Measurements from ENCODE around the gene DCC. TPM values are rescaled to one million over a fixed set of nuclear protein-coding genes. Genes with fewer than 3 reads are reported as not detected.
"Not testable (repeated sequence)": the region's sequence is repeated elsewhere in the genome, so short reads cannot be mapped to it uniquely, and the experiment has no call there.

The DCC gene
- total RNA-seq, 2 donors from 2014 or later = not detected

DNA sequence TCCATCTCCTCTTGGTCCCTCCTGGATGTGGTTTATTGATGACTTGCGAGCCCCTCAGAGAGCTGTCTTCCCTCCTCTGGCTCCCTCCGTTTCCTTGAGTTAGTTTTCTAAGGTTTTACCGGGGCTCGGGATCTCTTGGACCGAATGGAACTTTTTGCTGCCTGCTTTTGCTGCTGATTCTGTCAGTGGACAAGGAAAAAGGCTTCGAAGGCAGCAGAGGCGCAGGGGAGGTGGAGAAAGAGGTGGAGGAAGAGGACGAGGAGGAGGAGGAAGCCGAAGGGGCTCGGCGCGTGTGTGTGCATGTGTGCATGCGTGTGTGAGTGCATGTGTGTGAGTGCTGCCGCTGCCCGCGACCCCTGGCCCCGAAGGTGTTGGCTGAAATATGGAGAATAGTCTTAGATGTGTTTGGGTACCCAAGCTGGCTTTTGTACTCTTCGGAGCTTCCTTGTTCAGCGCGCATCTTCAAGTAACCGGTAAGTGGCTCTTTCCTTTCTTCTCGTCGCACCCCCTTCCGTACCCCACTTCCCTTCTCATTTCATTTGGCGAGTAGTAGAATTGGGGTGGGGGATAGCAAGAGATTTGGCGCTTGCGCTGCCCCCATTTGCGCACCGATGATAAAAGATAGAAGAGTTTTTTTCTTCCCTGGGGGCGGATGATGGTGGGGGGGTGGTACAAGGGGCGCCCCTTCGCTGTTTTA, 557 bp downstream of the DCC start:
- DNase-seq (ENCODE audit: low spot score) (no peak), ATAC-seq (no peak)
- Mint-ChIP-seq H3K27ac (no peak overlapping the region), H3K27me3 (peaks cover 21 to 24% of the 10 kb centered on the region in 2 donors), H3K9me3 (peaks cover 12% of the 10 kb centered on the region), H3K36me3 (peaks cover 12% of the 10 kb centered on the region), H3K4me3 (no peak overlapping the region), H3K4me1 (ENCODE audit: low read depth in 2 of 2) (no peaks in the 10 kb centered on the region)

DNA sequence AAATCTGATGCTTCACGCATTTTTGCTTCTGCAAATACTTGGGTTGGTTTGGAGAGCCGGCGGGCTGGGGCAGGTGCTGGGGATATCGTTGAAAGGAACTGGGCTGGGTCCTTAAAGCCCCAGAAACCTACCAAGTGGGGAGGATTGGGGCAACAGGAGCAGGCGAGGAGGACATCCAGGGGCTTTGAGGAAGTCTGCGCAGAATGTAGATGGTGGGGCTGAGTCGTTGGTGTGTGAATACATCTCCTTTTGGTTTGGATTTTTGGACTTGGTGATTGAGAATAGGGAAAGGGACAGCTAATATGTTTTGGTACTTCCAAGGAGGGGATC, 1.1 kb downstream of the DCC start:
- peaks cover 21 to 24% of the 10 kb centered on the region in 2 donors for H3K27me3 Mint-ChIP-seq
- DNase-seq (ENCODE audit: low spot score) (no peak), ATAC-seq (no peak)
- H3K4me3 Mint-ChIP-seq = no peak overlapping the region
- H3K36me3 Mint-ChIP-seq = peaks cover 12% of the 10 kb centered on the region
- H3K4me1 Mint-ChIP-seq (ENCODE audit: low read depth in 2 of 2) = no peaks in the 10 kb centered on the region
- no peak overlapping the region for H3K27ac Mint-ChIP-seq
- H3K9me3 Mint-ChIP-seq = peaks cover 9% of the 10 kb centered on the region

DNA sequence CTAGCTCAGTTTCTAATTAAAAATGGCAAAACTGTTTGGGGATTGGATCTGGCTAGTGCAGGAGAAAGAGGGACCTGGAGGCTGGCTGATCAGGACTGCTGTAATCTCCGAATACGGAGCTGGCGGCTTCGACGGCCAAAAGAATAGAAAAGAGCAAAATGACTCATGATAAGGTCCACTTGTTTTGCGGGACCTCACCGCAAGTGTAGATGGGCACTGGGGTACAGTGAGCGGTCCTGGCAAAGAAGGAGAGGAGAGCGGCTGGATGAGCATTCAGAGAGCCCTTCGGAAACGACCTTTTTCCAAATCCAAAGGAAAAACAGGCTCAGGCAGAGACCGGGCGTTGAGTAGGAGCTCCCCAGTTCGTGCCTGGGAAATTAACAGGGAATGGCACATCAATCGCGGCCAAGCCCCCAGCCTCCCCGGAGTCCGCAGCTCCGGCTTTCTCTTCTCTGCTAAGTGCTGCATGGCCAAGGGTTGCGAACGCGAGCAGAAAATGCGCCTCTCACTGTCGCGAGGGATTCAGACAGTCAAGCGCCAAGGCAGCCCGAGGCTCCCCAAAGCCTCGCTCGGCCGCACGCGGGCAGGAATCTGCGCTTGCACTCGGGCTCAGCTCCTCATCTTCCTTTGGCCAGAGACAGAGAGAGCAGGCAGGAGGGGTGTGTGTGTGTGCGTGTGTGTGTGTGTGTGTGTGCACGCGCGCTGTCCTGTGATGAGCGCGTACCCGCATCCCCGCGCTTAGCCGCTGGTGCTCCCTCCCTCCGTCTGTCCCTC, 1.8 kb downstream of the DCC start:
- Mint-ChIP-seq H3K4me1 (ENCODE audit: low read depth in 2 of 2) (no peaks in the 10 kb centered on the region), H3K27ac (no peak overlapping the region), H3K4me3 (no peak overlapping the region), H3K9me3 (peaks cover 9% of the 10 kb centered on the region), H3K27me3 (peaks cover 21 to 24% of the 10 kb centered on the region in 2 donors), H3K36me3 (peaks cover 12% of the 10 kb centered on the region)
- ATAC-seq (no peak), DNase-seq (ENCODE audit: low spot score) (no peak)

DNA sequence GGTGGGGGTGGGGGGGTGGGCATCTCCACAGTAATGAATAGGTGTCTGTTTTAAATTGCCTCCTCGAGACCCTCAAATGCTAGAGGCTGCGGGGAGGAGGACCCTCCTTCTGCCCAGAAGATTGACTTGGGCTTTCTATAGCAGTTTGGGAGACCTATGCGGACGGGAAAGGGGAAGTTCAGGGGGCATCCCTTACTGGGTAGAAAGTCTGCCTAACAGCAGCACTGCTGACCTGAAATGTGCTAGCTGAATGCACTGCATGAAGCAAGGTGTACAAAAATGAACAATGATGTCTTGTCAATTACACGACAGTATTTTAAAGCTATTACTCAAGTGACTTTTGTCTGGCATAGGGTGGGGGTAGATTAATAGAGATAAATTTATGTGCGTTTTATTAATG, 2.5 kb downstream of the DCC start:
- Mint-ChIP-seq H3K4me3 (no peak overlapping the region), H3K4me1 (ENCODE audit: low read depth in 2 of 2) (no peaks in the 10 kb centered on the region), H3K27me3 (peaks cover 21 to 24% of the 10 kb centered on the region in 2 donors), H3K36me3 (peaks cover 12% of the 10 kb centered on the region), H3K9me3 (peaks cover 3% of the 10 kb centered on the region), H3K27ac (no peak overlapping the region)
- no peak for DNase-seq (ENCODE audit: low spot score)
- ATAC-seq = no peak

DNA sequence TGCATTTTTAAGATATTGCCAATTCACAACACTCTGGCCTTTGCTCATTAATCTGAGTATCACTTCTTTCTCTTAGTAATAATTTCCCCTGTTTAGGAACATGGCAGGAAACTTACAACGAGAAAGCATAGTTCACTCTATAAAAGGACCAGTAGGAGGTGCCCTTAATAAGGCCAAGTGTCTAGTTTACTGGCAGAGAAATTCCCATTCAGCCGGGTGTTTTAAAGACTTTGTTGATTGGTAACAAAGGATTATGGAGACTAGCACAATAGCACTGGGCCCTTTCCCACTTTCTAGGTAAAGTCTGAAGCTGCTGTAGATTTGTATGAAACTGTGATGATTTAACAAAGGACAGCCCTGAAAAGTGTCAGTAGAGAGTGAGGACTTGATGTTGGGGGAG, 3.1 kb downstream of the DCC start:
- Mint-ChIP-seq H3K27me3 (peaks cover 21 to 24% of the 10 kb centered on the region in 2 donors), H3K4me3 (no peak overlapping the region), H3K9me3 (no peaks in the 10 kb centered on the region), H3K4me1 (ENCODE audit: low read depth in 2 of 2) (no peaks in the 10 kb centered on the region), H3K27ac (no peak overlapping the region), H3K36me3 (peaks cover 12% of the 10 kb centered on the region)
- no peak for DNase-seq (ENCODE audit: low spot score)
- ATAC-seq = no peak

DNA sequence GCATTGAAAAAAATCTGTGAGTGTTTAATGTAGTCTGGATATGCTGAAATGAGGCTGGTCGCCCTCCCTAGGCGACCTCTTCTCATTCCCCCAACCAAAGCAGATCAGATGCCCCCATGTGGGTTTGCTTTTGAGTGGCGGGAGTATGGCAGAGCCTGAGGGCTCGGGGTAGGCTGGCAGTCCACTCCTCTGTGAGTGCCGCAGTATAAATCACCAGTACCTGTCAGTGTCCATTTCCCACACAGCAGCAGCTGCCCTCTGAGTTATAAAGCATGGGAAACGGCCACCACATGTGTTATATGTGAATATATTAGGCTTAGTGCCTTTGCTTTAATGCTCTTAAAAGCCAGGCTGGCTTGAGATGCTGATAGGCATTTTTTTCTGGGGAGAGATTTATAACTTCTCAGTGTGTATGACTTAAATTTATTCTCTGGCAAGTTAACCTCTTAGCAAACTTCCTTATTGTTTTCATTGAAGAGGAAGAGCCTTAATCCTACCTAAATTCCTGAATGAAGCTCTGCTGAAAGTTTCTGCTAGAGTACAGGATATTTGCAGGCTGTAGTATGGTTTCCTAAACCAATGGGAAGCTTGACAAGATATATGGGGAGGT, 3.8 kb downstream of the DCC start:
- no peak for ATAC-seq
- Mint-ChIP-seq H3K4me3 (no peak overlapping the region), H3K9me3 (no peaks in the 10 kb centered on the region), H3K27me3 (peaks cover 21 to 24% of the 10 kb centered on the region in 2 donors), H3K4me1 (ENCODE audit: low read depth in 2 of 2) (no peaks in the 10 kb centered on the region), H3K27ac (no peak overlapping the region), H3K36me3 (peaks cover 12% of the 10 kb centered on the region)
- no peak for DNase-seq (ENCODE audit: low spot score)

DNA sequence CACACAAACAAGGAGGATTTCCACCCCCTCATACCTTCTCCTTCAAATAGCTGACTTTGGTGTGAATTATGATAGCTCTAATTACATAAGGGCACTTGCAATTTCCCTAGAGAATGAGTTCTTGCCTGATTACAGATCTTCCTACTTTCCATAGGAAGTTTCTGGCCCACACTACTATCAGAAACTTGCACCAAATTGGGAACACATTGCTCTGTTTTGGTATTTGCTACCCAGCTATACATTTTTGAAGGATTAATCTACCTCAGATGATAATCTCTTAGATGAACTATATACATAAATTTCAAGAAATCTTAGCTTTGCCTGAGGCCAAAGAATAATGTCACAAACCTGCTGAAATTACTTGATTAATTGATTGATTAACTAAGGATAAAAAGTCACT, 4.9 kb downstream of the DCC start:
- peaks cover 12% of the 10 kb centered on the region for H3K36me3 Mint-ChIP-seq

DNA sequence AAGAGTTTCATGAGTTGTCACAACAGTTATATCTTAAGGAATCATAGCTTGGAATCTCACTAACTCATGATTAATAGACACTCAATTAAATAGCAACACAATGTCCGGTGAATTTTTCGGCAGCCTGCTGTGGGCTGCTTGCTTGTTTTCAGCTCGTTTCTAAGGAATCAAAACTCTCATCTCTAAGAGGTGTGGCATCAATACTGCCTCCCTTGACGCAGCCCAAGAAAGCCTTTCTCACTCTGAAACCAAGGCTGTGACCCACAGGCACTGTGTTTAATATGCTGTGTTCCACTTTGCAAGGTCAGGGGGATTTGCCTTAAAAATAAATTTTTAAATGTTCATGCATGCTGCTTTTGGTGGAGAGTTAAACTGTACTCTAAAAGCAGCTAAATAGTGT, 5.4 kb downstream of the DCC start:
- Mint-ChIP-seq H3K27me3 (peaks cover 12 to 13% of the 10 kb centered on the region in 2 donors), H3K36me3 (peaks cover 9% of the 10 kb centered on the region), H3K4me1 (ENCODE audit: low read depth in 2 of 2) (no peaks in the 10 kb centered on the region), H3K27ac (no peak overlapping the region), H3K4me3 (no peak overlapping the region), H3K9me3 (peaks cover 5% of the 10 kb centered on the region)
- no peak for DNase-seq (ENCODE audit: low spot score)
- ATAC-seq = no peak

More for the DNA sequence above, 4.9 kb downstream of the DCC start:
- ATAC-seq (no peak), DNase-seq (ENCODE audit: low spot score) (no peak)
- peaks cover 5% of the 10 kb centered on the region for H3K9me3 Mint-ChIP-seq
- H3K4me3 Mint-ChIP-seq = no peak overlapping the region
- H3K27ac Mint-ChIP-seq = no peak overlapping the region
- no peaks in the 10 kb centered on the region for H3K4me1 Mint-ChIP-seq (ENCODE audit: low read depth in 2 of 2)
- H3K27me3 Mint-ChIP-seq = peaks cover 18% of the 10 kb centered on the region in 2 donors

DNA sequence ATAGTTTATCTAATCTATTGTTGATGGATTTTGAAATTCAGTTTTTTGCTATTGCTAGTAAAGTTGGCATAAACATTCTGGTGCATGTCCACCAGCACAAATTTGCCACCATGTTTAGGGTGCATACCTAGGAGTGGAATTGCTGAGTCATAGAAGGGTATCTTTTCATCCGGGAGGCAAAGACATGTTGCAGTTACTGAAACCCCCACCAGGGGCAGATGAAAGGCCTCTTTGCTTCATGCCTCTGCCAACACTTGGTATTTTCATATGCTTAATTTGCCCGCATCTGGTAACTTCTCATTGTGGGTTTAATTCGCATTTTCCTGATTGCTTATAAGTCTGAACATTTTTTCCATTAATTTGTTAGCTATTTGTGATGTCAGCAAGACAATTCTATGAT, 8.2 kb downstream of the DCC start:
- H3K36me3 Mint-ChIP-seq = no peaks in the 10 kb centered on the region
- H3K4me1 Mint-ChIP-seq (ENCODE audit: low read depth in 2 of 2) = no peaks in the 10 kb centered on the region
- H3K27me3 Mint-ChIP-seq = no peaks in the 10 kb centered on the region
- H3K9me3 Mint-ChIP-seq = peaks cover 5% of the 10 kb centered on the region
- H3K27ac Mint-ChIP-seq = no peak overlapping the region
- H3K4me3 Mint-ChIP-seq = no peak overlapping the region
- DNase-seq (ENCODE audit: low spot score) (no peak), ATAC-seq (no peak)

DNA sequence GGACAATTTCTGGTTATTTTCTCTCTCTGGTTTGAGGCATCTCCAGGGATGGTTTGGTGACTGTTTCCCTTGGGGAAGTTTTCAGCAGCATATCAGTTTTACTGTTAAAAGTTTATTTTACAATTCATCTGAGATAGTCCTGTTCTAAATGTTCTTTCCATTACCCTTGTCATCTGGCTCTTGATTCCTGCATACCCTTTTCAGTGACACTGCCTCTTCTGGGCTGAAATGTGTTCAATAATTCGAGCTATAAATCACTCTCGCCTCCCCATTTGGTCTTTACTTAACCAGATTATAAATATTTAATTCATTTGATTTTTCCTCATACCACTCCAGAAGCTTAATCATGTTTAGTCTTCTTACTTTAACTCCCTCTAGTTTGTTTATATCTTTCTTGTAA, 9.5 kb downstream of the DCC start:
- no peak overlapping the region for H3K4me3 Mint-ChIP-seq
- ATAC-seq = no peak

DNA sequence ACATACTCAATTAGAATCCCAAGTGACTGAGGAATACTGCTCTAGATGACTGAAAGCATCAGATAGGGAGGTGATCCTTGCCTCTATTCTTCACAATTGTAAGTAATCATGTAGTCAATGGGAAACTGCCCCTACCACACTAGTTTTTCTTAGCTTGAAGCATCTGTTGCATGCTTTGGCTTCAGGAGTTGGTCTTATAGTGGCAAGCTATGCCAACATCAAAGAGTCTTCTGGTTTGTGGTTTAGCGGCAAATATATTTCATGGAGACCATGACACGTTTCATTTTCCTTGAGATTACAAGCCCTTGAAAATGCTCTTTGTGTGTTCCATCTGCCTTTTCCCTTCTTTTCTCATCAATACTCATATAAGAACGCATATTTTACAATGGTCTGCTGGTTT, 12.9 kb downstream of the DCC start:
- H3K27ac Mint-ChIP-seq = no peak overlapping the region
- DNase-seq (ENCODE audit: low spot score) = no peak
- peaks cover 9% of the 10 kb centered on the region for H3K9me3 Mint-ChIP-seq
- H3K27me3 Mint-ChIP-seq = no peaks in the 10 kb centered on the region
- H3K4me1 Mint-ChIP-seq (ENCODE audit: low read depth in 2 of 2) = no peaks in the 10 kb centered on the region
- ATAC-seq = no peak
- H3K36me3 Mint-ChIP-seq = no peaks in the 10 kb centered on the region
- H3K4me3 Mint-ChIP-seq = no peak overlapping the region

More for the DNA sequence above, 9.5 kb downstream of the DCC start:
- Mint-ChIP-seq H3K36me3 (no peaks in the 10 kb centered on the region), H3K4me1 (ENCODE audit: low read depth in 2 of 2) (no peaks in the 10 kb centered on the region), H3K27me3 (no peaks in the 10 kb centered on the region), H3K27ac (no peak overlapping the region), H3K9me3 (peaks cover 5% of the 10 kb centered on the region)
- no peak for DNase-seq (ENCODE audit: low spot score)

DNA sequence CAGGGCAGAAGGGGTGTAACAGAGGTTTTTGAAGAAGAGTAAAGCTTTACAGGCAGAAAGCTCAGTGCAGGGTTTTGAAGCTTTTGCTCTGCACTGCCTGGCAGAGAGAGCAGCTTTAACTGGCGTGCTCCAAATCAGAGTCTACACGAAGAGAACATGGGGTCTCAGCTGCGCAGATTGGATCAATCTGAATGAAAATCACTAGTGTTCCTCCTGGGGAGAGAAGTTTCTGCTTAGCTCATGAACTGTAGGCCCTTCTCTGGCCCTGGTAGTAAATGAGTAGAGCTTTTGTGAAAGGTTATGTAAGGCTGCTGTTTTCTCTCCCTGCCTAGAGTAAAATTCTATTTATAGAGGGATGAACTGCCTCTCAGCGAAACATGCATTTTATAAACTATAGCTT, 13.6 kb downstream of the DCC start:
- Mint-ChIP-seq H3K4me3 (no peak overlapping the region), H3K27ac (no peak overlapping the region), H3K9me3 (peaks cover 10% of the 10 kb centered on the region), H3K4me1 (ENCODE audit: low read depth in 2 of 2) (no peaks in the 10 kb centered on the region), H3K36me3 (no peaks in the 10 kb centered on the region), H3K27me3 (no peaks in the 10 kb centered on the region)
- ATAC-seq = no peak
- no peak for DNase-seq (ENCODE audit: low spot score)

DNA sequence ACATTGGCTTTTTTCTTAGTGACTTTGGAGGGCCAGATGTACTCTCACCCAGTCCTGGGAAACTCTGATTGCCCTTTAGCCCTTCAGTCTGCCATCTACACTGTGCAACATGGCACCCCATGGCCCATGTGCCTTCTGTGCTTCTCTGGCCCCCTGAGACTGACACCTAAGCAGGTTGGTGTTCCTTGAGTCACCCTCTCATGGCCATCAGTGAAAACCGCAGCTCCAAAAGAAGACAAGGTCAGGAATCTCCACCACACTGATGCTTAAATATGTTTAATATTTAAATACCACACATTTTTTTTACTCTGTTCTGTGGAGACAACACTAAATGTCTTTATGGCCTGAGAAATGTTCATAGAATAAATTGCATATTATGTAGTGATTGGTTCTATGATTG, 23.9 kb downstream of the DCC start:
- Mint-ChIP-seq H3K27me3 (no peaks in the 10 kb centered on the region), H3K36me3 (peaks cover 4% of the 10 kb centered on the region), H3K9me3 (peaks cover 10% of the 10 kb centered on the region), H3K4me3 (no peak overlapping the region), H3K27ac (no peak overlapping the region), H3K4me1 (ENCODE audit: low read depth in 2 of 2) (no peaks in the 10 kb centered on the region)
- DNase-seq (ENCODE audit: low spot score) = no peak
- no peak for ATAC-seq

DNA sequence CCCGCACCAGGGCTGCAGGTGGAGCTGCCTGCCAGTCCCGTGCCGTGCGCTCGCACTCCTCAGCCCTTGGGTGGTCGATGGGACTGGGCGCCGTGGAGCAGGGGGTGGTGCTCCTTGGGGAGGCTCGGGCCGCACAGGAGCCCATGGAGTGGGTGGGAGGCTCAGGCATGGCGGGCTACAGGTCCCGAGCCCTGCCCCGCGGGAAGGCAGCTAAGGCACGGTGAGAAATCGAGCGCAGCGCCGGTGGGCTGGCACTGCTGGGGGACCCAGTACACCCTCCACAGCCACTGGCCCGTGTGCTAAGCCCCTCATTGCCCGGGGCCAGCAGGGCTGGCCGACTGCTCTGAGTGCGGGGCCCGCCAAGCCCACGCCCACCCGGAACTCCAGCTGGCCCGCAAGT, 26.9 kb downstream of the DCC start:
- H3K9me3 Mint-ChIP-seq; H3K36me3 Mint-ChIP-seq; H3K27ac Mint-ChIP-seq; H3K27me3 Mint-ChIP-seq; H3K4me3 Mint-ChIP-seq; H3K4me1 Mint-ChIP-seq (ENCODE audit: low read depth in 2 of 2); ATAC-seq; DNase-seq (ENCODE audit: low spot score): not testable (repeated sequence)

Measured in natural killer cell treated with Interleukin-12 subunit alpha and Interleukin-12 subunit beta and Interleukin-15 and Interleukin-18, amount 100 ng/mL, for 72 hours (primary cell).